Memory B cell (primary cell): ENCODE measurements around the gene PSMB7.

Experiments
- ATAC-seq: fragments of 150-1000 bp; cut with Tn5 transposase; 2 replicates; pipeline ENCODE4 v1.10.0; 2021; ENCODE audit warnings: low read depth, mild to moderate bottlenecking, moderate library complexity
- DNase-seq, 2 donors: peaks; one replicate each; pipeline ENCODE4 v3.0.0; 2022; ENCODE audit warnings: low spot score in 2 of 2
- H3K27ac Mint-ChIP-seq: one replicate; pipeline ENCODE4 v1.8.0; 2022; ENCODE audit warnings: mild to moderate bottlenecking, moderate library complexity, mixed read lengths
- H3K27me3 Mint-ChIP-seq: one replicate; pipeline ENCODE4 v1.8.0; 2022; ENCODE audit warnings: mixed read lengths
- H3K36me3 Mint-ChIP-seq: one replicate; pipeline ENCODE4 v1.8.0; 2022; ENCODE audit warnings: mild to moderate bottlenecking, mixed read lengths
- H3K4me1 Mint-ChIP-seq: one replicate; pipeline ENCODE4 v1.8.0; 2022; ENCODE audit warnings: mixed read lengths
- H3K4me3 Mint-ChIP-seq: one replicate; pipeline ENCODE4 v1.8.0; 2022; ENCODE audit warnings: mild to moderate bottlenecking, moderate library complexity, mixed read lengths
- H3K9me3 Mint-ChIP-seq: one replicate; pipeline ENCODE4 v1.8.0; 2022; ENCODE audit warnings: mixed read lengths

Gene PSMB7

DNA sequence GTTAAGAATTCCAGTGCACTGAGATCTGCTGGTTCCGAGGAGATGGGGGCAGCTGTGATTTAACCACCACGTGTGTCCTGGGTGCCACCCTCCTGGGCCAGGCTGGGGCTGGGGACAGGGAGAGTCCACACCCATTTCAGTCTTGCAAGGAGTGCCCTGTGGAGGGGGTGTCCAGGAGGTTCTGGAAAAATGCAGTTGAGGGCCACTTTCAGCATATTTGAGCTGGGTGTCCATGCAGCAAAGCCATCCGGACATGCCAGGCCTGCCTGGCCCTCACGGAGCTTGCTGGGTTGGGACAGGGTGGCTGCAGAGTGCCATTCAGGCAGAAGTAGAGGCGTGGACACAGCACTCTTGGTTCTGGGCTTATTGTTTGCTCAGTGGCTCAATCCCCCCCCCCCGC lies 89.4 kb downstream of the PSMB7 start:
- Mint-ChIP-seq H3K4me1 (peaks cover 17% of the 10 kb centered on the region), H3K36me3 (peaks cover 24% of the 10 kb centered on the region), H3K27me3 (no peaks in the 10 kb centered on the region), H3K9me3 (no peaks in the 10 kb centered on the region), H3K27ac (peak overlapping the region; percentile 78), H3K4me3 (no peak overlapping the region)
- ATAC-seq (no peak), DNase-seq (no peak)

DNA sequence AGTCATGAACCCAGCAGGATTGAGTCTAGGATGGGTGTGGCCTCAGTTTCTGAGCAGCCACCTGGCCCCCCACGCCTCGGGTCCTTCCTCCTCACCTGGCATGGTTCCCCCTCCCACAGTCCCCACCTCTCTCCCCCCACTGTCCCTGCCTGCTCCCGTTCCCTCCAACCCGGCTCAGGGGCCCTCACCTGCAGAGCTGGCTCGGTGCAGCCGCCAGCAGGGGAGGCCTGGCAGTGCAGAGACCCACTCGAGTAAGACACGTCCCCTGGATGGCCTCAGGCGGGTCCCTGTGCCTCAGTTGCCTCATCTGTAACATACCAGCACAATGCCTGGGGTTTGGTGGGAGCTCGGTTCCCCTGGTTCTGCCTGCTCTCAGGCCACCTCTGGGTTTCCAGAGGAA lies 91.3 kb downstream of the PSMB7 start:
- Mint-ChIP-seq H3K4me3 (no peak overlapping the region), H3K36me3 (peaks cover 25% of the 10 kb centered on the region), H3K4me1 (peaks cover 26% of the 10 kb centered on the region), H3K9me3 (no peaks in the 10 kb centered on the region), H3K27ac (peak overlapping the region; percentile 78), H3K27me3 (no peaks in the 10 kb centered on the region)
- no peak for ATAC-seq
- no peak for DNase-seq

DNA sequence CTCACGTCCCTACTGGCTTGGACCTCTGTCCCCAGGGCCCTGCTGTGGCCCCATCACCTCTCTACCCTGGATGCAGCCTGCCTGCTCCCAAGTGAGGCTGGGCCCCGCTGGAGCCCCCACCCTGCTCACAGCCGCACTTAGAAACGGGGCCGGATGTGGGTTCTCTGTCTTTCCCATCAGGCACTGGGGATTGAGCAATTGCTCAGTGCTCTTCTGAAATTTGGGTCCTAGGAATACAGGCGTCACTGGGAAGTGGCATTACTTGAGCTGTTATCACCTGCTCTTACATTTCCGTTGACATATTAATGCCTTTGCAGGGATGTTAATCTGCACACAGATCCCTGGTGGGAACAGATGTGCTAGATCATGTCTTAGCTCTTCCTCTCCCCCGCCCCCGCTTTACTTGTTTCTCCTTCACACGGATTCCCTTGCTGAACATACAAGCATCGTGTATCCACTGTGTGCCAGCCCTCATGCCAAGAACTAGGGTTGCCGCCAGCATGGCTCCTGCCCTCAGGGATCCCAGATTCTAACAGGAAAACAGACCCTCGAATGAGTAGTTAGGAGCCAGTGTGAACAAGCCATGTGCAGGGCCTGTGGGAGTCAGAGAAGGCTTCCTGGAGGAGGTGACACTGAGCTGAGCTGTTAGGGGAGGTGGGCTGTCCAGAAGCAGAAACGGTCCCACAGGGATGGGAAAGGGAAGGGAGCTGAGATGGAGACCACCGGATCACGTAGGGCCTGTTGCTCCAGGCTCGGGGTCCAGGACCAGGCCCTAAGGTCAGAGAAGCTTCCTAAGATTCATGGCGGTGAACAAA lies 92.4 kb downstream of the PSMB7 start:
- Mint-ChIP-seq H3K4me3 (no peak overlapping the region), H3K27me3 (no peaks in the 10 kb centered on the region), H3K4me1 (peaks cover 26% of the 10 kb centered on the region), H3K36me3 (peaks cover 20% of the 10 kb centered on the region), H3K9me3 (no peaks in the 10 kb centered on the region), H3K27ac (peak overlapping the region; percentile 78)
- DNase-seq (no peak), ATAC-seq (no peak)

DNA sequence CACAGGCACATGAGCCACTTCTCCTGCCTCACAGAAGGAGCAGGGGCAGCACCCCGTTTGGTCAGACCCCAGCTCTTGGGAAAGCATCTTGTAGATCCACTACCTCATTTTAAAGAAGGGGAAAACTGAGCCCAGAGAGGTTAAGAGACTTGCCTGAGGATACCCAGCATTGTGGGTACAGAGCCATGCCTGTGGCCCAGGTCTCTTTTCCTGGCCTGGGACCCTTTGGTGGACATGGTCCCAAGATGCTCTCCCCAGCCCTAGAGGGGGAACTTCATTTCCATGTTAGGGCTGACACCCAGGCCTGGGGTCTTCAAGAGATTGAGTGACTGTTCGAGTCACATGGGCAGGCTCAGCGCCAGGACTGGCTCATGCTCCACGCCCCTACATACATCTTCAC lies 93.3 kb downstream of the PSMB7 start:
- Mint-ChIP-seq H3K27me3 (no peaks in the 10 kb centered on the region), H3K36me3 (peaks cover 20% of the 10 kb centered on the region)
- no peak for DNase-seq

DNA sequence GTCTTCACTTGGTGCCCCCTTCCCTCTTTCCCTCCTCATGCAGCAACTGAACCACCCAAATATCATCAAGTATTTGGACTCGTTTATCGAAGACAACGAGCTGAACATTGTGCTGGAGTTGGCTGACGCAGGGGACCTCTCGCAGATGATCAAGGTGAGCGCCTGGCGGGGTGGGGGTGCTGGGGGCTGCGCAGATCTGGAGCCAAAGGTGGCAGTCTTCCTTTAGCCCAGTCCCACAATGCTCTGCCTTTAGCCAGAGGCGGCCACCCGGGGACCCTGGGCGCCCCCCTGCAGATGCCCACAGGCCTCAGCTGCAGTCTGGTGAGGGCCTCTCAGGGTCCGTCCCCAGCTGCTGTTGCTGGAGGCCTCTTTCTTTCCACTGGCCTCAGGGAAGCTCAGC lies 93.8 kb downstream of the PSMB7 start:
- Mint-ChIP-seq H3K36me3 (peaks cover 22% of the 10 kb centered on the region), H3K4me3 (no peak overlapping the region), H3K9me3 (no peaks in the 10 kb centered on the region), H3K27ac (no peak overlapping the region), H3K4me1 (peaks cover 26% of the 10 kb centered on the region), H3K27me3 (no peaks in the 10 kb centered on the region)
- ATAC-seq (no peak), DNase-seq (no peak)

More for the DNA sequence above, 93.3 kb downstream of the PSMB7 start:
- no peak for ATAC-seq
- Mint-ChIP-seq H3K4me1 (peaks cover 26% of the 10 kb centered on the region), H3K9me3 (no peaks in the 10 kb centered on the region), H3K4me3 (no peak overlapping the region), H3K27ac (peak overlapping the region; percentile 78)

DNA sequence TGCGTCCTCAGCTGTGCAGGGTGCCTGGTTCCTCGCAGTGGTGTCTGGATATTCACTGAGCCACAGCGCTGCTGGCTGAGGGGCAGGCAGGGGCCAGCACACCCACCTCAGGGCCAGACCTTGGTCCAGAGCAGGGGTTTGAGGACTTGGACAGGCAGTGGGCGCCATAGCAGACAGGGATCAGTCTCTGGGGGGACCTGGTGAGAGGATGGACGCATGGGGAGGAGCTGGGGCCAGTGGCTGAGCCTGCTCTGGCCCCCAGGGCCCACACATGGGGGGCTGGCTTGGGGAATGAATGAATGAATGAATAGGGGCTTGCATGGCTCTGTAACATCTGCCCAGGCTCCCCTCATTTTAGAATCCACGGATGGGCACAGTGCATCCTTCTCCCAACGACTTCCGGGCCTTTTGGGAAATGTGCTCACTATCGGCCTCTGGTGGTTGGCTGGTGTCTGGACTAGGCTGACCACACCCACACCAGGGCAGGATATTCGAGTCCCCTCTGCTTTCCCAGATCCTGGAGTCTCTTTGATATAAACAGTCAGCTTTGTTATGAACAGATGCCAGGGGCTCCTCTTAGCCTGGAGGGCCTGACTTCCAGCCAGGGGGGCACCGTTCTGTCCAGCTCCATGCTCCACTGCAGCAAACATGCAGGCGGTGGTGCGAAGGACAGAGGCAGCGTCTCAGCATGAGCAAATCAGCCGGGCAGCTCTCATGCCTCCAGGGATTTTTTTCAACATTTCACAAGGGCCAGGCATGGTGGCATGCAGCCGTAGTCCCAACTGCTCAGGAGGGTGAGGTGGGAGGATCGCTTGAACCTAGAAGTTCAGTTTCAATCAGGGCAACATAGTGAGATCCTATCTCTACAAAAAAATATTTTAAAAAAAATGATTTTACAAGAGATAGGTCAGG lies 94.9 kb downstream of the PSMB7 start:
- ATAC-seq = peak; percentile 16
- no peaks in the 10 kb centered on the region for H3K27me3 Mint-ChIP-seq
- H3K9me3 Mint-ChIP-seq = no peaks in the 10 kb centered on the region
- peaks cover 26% of the 10 kb centered on the region for H3K36me3 Mint-ChIP-seq
- DNase-seq = peak; percentile 32
- H3K4me3 Mint-ChIP-seq = no peak overlapping the region
- peak overlapping the region; percentile 55 for H3K27ac Mint-ChIP-seq
- peaks cover 24% of the 10 kb centered on the region for H3K4me1 Mint-ChIP-seq

DNA sequence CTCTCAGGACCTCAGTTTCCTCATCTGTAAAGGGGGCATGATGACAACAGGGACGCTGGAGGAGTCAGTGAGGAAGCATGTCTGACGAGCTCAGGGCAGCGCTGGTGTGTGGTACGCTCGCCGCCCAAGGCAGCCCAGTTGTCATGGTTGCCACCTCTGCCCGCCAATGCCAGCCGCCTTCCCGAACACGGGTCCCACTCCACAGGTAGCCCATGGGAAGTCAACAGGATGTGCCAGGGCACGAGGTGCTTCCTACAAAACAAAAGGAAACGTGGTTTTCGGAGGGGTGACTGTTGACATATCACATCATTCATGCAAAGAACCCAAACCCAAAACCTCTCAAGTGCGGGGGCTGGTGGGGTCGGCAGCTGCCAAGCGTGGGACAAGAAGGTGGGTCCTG lies 99.4 kb downstream of the PSMB7 start:
- Mint-ChIP-seq H3K4me1 (peaks cover 15% of the 10 kb centered on the region), H3K27me3 (no peaks in the 10 kb centered on the region), H3K36me3 (peaks cover 23% of the 10 kb centered on the region), H3K9me3 (no peaks in the 10 kb centered on the region), H3K27ac (no peak overlapping the region), H3K4me3 (no peak overlapping the region)
- no peak for ATAC-seq
- DNase-seq = no peak

DNA sequence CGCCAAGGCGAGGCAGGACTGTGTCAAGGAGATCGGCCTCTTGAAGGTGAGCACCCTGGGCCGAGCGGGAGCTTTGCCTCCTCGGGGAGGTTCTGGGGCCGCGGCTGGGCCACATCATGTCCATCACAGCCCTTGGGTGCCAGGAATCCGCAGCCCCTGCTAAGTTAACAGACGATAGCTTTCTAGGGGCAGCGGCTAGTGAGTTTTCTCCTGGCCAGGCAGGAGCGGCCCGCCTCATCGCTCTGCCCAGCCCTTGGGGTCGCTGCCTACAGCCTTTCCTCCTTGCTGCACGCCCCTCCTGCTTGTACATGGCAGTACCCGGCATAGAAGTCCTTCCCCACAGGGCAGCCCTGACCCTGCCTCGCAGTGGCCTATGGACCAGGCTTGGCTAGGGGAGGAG lies 101.3 kb downstream of the PSMB7 start:
- ATAC-seq (no peak), DNase-seq (no peak)
- no peak overlapping the region for H3K4me3 Mint-ChIP-seq
- peaks cover 5% of the 10 kb centered on the region for H3K4me1 Mint-ChIP-seq
- H3K27ac Mint-ChIP-seq = peak overlapping the region; percentile 60
- H3K36me3 Mint-ChIP-seq = peaks cover 18% of the 10 kb centered on the region
- H3K9me3 Mint-ChIP-seq = no peaks in the 10 kb centered on the region
- H3K27me3 Mint-ChIP-seq = no peaks in the 10 kb centered on the region

DNA sequence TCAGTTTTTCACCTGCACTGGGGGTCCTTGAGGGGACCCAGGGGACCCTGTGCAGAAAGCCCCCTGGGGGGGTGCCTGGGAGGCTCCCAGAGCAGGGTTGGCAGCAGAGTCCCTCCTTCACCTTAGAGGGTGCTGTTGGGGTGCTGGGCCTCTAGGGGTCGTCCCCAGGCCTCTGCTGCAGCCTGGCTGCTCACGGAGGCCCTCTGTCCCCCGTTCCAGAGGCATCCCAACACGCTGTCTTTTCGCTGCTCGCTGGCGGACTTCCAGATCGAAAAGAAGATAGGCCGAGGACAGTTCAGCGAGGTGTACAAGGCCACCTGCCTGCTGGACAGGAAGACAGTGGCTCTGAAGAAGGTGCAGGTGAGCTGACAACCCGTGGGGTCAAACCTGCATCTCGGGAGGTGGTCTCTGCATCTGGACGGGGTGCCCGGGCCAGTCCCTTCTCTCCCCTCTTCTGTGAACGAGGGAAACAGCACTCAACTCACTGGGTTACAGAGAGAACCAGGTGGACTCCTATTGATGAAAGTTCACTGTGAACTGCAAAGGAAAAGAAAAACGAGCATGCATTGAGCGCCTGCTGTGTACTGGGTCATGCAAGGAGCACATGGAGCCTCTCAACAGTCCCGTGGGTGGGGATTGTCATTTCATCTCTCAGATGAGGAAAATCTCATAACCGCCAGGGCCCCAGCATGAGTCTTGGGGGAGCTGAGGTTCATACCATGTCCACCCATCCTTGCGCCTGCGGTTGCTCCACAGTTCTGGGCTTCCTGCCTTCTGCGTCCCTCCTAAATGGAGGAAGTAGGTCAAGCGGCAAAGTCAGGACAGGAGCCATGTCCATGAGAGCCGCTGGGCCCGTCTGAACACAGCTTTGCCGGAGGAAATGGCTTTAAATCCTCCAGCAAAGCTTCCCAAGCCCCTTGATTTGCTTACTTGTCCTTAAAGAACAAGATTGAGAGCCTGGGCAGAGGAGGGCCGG lies 102.7 kb downstream of the PSMB7 start:
- peaks cover 5% of the 10 kb centered on the region for H3K4me1 Mint-ChIP-seq
- peaks cover 16% of the 10 kb centered on the region for H3K36me3 Mint-ChIP-seq
- H3K27ac Mint-ChIP-seq = no peak overlapping the region
- DNase-seq (no peak), ATAC-seq (no peak)
- H3K9me3 Mint-ChIP-seq = no peaks in the 10 kb centered on the region
- H3K4me3 Mint-ChIP-seq = no peak overlapping the region
- H3K27me3 Mint-ChIP-seq = no peaks in the 10 kb centered on the region

DNA sequence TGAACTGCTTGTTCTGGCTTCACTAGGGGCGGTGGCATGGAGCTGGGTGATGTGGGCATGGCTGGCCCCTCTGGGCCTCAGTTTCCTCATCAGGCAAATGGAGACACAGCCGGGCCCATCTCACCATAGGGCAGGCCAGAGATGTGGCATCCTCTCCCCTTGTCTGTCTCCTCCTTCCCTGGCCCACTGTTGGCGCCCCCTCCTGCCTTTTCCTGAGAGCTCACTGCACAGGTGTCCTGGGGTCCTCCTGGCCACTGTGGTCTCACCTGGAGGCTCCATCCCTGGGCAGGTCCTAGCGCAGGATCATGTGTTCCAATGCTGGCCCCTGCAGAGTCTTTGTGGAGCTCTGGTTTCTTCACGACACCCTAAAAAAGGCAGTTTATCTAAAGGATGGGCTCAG lies 104.0 kb downstream of the PSMB7 start:
- DNase-seq (no peak), ATAC-seq (no peak)
- H3K36me3 Mint-ChIP-seq = peaks cover 10% of the 10 kb centered on the region
- peak overlapping the region; percentile 14 for H3K27ac Mint-ChIP-seq
- peaks cover 8% of the 10 kb centered on the region for H3K4me1 Mint-ChIP-seq
- H3K9me3 Mint-ChIP-seq = no peaks in the 10 kb centered on the region
- no peak overlapping the region for H3K4me3 Mint-ChIP-seq
- no peaks in the 10 kb centered on the region for H3K27me3 Mint-ChIP-seq

DNA sequence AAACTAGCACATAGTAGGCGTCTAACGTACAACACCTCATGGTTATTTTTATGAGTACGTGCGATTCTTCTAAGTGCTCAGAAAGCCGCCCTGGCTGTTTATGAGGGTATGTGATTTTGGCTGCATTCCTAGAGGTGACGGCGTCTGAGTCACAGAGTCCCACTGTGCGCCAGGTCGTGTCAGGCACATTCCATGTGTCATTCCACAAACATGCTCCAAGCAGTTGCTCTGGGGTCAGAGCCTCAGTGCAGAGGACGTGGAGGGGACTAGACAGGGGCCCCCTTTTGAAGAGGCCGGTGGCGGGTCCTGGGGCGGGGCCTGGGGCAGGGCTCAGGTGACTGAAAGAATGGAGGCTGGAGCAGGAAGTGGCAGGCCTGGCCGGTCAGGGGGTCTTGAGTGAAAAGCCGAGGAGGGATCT lies 105.6 kb downstream of the PSMB7 start:
- DNase-seq (no peak), ATAC-seq (no peak)
- H3K9me3 Mint-ChIP-seq = no peaks in the 10 kb centered on the region
- peaks cover 9% of the 10 kb centered on the region for H3K4me1 Mint-ChIP-seq
- H3K4me3 Mint-ChIP-seq = no peak overlapping the region
- H3K36me3 Mint-ChIP-seq = peaks cover 17% of the 10 kb centered on the region
- H3K27ac Mint-ChIP-seq = no peak overlapping the region
- no peaks in the 10 kb centered on the region for H3K27me3 Mint-ChIP-seq

DNA sequence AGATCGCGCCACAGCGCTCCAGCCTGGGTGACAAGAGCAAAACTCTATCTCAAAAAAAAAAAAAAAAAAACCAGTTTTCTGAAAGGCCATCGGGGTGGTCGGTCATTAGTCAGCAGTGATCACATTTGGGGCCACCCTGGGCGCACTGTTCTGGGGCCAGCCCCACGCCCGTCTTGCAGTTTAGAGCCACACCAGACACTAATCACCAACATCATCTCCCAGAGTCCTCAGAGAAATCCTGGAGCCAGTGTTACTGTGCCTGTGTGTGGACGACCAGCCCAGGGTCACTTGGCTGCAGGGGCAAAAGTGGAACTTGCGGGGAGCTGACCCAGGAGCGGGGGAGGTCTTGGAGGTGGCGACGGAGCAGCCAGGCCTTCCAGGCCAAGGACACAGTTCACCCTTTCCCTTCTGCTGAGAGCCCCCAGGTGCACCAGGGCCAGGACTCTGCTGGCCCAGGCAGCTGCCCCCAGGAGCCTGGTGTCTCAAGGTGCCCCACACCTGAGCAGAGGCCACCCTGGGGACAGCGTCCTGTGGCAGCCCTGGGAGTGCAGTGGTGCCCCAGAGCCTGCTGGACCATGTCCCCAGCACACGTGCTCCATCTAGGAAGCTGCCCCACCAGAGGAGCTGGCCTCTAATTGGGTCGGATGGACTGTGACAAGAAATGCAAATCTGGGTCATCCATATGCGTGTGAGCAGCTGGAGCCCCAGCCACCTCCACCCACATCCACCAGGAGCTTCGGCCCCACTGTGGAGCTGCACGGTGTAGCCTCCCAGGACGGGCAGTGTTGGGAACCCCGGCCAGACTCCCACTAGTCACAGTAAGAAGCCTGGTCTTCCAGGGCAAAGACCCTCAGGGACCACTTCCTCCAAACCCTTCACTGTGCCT lies 106.4 kb downstream of the PSMB7 start:
- H3K4me1 Mint-ChIP-seq = peaks cover 6% of the 10 kb centered on the region
- ATAC-seq = no peak
- no peak for DNase-seq
- no peaks in the 10 kb centered on the region for H3K27me3 Mint-ChIP-seq
- peaks cover 14% of the 10 kb centered on the region for H3K36me3 Mint-ChIP-seq
- H3K9me3 Mint-ChIP-seq = no peaks in the 10 kb centered on the region
- H3K4me3 Mint-ChIP-seq = no peak overlapping the region
- no peak overlapping the region for H3K27ac Mint-ChIP-seq
